ENCODE data around the gene DNAJC15. TPM values are rescaled to one million over a fixed set of nuclear protein-coding genes. Genes with fewer than 3 reads are reported as not detected.

The DNAJC15 gene
- total RNA-seq, 1 experiment from 2014 or later = 33.2 TPM

- no peak for DNase-seq (ENCODE audit: extremely low read depth, low read depth)
These were observed 95.8 kb downstream of the DNAJC15 start for GRCh38 chr13:43119206-43119605.

DNA sequence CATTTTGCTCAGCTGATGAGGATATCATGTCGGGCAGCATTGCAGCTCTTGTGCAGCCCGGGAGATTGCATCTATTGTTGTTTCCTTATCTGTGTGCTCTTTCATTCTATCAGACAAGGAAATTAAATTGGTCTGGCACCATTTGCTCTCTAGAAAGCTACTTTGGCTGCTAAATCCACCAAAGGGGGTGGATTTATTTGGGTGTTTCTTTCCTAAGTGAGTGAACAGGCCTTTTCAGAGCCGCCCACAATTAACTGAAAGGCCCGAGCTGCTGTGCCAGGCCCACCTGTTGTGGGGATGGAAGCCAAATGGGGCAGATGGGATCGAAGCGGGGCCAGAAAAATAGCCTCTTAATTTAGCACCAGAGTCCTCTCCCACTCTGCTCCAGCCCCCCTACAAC, 99.4 kb downstream of the DNAJC15 start:
- no peak for DNase-seq (ENCODE audit: extremely low read depth, low read depth)

DNA sequence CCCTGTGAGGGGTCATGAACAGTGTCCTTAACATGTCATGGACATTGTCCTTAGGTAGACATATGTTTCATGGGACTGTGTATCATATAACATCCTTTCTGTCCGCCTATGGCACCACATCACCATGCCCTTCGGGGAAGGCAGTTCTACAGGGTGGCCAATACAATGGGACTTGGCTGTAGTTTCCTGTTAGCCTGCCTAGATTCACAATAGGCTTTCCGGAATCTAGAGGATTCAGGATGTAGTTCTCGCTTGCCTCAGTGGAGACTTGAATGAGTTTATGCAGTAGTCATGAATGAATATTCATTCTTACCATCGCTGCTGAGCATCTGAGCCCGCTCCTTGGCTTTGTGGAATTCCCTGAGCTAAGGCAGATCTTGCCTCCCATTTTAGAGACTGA, 100.5 kb downstream of the DNAJC15 start:
- DNase-seq (ENCODE audit: extremely low read depth, low read depth) = no peak

- DNase-seq (ENCODE audit: extremely low read depth, low read depth) = no peak
These were observed 101.1 kb downstream of the DNAJC15 start for GRCh38 chr13:43124490-43124889.

DNA sequence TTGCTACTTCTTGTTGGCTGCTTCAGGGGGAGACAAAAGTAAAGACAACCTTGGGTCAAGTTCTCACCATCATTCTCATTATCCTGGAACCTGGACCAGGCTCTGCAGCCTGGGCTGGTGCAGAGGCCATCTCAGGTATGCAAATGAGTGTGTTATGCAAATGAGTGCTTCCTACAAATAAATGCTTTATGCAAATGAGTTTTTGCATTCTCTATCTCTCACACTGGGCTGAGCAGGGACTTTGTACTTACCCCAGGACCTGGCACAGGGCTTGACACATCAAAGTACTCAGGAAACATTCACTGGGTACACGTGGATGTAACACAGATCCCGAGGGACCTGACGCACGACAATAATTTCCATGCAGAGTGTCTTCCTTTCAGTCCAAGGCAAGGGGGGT, 103.0 kb downstream of the DNAJC15 start:
- DNase-seq (ENCODE audit: extremely low read depth, low read depth) = no peak

GRCh38 chr13:43127103-43127798, 103.9 kb downstream of the DNAJC15 start:
- no peak for DNase-seq (ENCODE audit: extremely low read depth, low read depth)

DNA sequence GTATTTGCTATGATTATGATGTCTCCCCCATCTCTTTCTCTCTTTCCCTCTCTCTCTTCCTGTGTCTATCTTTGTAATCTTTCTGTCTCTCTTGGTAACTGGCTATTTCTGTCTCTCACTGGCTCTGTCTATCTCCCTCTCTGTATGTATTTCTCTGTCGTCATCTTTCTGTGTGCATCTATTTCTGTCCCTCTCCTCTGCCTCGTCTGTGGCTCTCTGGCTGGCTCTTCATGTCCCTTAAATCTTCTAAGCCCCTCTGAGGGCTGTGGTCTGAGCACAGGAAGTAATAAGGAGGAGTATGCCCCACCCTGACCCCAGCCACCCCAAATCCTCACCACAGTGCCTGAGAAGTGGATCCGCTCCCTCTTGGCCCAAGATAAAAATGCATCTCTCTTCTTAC, 104.4 kb downstream of the DNAJC15 start:
- no peak for DNase-seq (ENCODE audit: extremely low read depth, low read depth)

DNA sequence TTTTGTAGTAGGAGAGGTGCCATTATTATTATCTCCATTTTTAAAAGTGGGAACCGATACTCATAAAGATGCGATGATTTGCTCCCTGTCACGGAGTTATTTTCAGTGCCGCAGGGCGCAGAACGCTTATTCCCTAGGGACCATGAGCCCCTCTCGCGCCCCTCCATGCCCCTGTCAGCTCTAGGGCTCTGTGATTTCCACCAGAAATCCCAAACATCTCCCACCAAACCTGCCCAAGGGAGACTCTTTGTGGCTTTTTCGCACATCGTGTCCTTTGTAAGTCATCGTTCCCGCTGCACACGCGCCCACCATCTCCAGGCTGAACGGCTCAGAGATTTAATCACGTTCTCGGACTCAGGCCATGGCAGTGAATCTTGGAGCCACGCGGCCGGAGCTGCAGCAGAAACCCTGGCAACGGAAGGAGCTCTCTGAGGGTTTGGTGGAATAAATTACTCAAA, 105.1 kb downstream of the DNAJC15 start:
- no peak for DNase-seq (ENCODE audit: extremely low read depth, low read depth)

DNA sequence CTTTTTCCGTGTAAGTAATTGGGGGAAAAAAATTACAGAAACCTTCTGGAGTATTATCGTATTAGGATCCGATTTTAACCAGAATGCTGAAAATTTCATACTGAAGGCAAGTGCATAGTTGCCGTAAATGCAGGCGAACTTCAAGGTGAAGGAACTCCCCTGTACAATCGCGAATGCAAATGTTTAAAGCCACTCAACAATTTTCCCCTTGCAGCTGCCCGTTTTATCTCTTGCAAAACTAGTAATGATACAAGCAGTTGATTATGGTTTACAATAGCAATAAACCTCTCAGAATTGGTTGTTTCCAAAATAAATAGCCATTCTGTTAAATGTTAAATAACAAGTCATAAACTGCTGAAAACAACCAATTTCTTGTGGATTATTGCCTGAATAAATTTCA, 105.7 kb downstream of the DNAJC15 start:
- DNase-seq (ENCODE audit: extremely low read depth, low read depth) = no peak

DNA sequence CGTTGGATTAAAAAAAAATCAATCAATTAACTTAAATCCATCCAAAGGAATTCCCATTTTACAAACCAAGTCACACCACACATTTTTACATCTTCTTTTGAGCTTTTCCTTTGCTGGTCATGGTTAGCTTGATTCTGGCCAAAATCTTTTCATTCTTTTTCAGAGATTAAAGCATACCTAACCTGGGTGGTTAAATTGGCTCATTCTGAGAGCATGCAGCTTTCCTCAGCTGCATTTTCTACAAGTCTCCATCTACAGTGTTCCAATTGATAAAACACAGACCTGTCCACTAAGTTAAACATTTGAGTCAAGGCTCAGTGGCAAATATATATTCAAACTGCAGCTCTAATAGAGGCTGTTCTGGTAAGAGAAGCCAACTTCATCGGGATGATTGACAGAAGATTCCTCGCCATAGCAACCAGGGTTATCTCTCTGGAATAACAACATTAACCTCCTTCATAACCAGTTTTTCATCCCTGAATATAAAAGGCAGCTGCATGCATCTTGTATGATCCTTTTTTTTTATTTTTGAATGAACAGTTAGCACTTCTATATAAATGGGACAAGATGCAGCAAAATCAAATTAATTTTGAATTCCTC, 106.2 kb downstream of the DNAJC15 start:
- no peak for DNase-seq (ENCODE audit: extremely low read depth, low read depth)

GRCh38 chr13:43132257-43132656, 108.9 kb downstream of the DNAJC15 start:
- DNase-seq (ENCODE audit: extremely low read depth, low read depth) = peak; percentile 45

GRCh38 chr13:43132911-43133310, 109.5 kb downstream of the DNAJC15 start:
- DNase-seq (ENCODE audit: extremely low read depth, low read depth) = no peak

GRCh38 chr13:43133792-43134191, 110.4 kb downstream of the DNAJC15 start:
- no peak for DNase-seq (ENCODE audit: extremely low read depth, low read depth)

DNA sequence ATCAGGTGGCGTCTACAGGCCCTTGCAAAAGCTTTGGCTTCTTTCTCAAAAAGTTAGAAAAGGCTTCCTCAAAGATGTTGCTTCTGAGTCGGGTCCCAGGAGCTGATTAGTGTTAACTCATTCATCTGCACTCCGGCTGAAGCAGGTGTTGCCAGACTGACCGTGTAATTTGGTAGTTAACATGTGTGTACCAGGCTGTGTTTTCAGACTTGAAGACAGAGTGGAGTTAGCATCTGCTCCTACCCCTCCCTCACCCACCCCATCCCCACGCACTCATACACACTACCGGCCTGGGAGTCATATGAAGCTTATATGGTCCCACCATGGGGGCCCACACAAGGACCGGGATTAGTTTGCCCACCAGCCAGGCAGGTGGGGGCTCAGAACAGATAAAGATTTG, 111.5 kb downstream of the DNAJC15 start:
- no peak for DNase-seq (ENCODE audit: extremely low read depth, low read depth)

- DNase-seq (ENCODE audit: extremely low read depth, low read depth) = no peak
These were observed 112.1 kb downstream of the DNAJC15 start for GRCh38 chr13:43135516-43135915.

- DNase-seq (ENCODE audit: extremely low read depth, low read depth) = no peak
These were observed 113.7 kb downstream of the DNAJC15 start for GRCh38 chr13:43136920-43137575.

DNA sequence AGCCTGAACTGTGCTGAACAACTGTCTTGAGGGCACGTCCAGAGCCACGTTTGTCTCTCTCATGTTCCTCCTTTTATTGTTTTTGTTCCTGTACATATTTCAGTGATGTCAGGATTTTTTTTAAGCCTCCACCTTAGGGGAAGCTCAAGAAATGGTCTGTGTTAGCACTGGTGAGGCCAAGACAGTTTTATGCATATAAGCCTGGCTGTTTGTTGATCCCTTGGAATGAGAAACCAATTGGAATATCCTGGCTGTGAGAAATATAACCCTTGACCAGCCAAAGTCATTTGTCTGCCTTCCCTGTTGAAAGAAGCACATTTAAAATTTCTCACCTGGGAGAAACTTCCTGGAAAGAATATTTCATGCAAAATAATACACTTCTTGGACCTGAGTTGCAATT, 115.8 kb downstream of the DNAJC15 start:
- DNase-seq (ENCODE audit: extremely low read depth, low read depth) = no peak

DNA sequence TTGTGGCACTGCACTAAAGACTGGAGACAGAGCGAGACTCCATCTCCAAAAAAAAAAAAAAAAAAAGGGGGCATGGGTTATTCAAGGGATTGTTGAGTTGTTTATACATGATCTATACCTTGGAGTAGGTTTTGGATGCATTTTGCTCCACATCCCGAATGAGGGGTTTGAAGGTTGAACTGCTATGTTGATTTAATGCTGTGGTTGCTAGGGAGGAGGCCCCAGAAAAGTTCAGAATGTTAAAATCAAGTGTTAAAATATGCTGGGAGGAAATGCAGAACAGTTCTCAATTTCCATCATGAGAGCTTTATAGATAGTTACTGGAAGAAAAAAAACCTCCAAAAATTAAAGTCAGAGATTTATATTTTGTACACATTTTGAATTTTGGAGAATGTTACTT, 116.5 kb downstream of the DNAJC15 start:
- no peak for DNase-seq (ENCODE audit: extremely low read depth, low read depth)

DNA sequence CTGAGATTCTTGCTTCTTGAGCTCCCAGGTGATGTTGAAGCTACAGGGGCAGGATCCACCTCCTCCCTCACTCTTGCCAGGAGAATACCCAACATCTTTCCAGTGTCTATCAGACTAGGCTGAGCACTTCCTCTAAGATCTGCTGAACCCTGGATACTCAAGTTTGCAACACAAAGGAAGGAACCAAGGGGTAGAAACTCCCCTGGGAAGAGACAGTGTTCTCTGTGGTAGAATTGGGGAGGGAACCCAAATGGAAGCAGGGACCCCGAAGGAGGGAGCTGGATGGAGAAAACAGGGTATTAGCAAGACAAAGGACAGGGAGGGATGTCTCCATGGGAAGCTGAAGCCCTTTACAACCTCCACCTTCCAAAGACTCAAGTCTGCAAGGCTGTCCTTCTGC, 117.6 kb downstream of the DNAJC15 start:
- no peak for DNase-seq (ENCODE audit: extremely low read depth, low read depth)

DNA sequence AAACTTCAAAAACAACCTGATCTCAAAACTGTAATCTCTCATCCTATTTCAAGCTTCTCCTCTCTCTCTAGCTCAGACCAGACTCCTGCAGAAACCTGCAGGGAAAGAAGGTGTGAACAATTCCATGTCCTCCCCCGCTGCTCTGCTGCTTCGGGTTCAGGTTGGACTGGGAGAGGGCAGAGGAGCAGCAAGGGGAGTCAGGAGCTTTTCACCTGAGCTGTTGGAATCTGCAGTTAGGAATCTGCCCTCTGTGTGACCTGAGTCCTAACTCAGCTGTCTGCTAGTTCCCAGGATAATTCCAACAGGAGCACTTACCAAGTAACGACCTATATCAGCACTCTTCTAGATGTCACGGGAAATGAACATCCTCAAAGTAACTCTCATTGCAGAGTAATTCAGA, 118.3 kb downstream of the DNAJC15 start:
- no peak for DNase-seq (ENCODE audit: extremely low read depth, low read depth)

DNA sequence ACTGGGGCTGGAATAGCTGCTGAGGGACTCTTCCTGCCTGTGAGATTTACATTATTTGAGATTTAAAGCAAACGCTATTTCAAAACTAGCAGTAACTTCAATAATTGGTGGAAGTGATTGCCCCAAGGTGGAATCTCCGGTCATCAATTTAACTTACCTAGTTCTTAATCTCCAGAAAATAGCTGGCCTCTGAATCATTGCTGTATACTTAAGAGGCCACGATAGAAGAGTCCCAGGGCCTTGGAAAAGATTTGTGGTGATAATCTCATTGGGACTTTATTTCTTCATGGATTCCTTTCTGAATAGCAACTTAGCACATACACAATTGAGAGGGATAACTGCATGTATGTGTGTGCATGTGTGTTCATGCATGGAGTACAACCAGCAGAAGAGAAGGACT, 120.2 kb downstream of the DNAJC15 start:
- DNase-seq (ENCODE audit: extremely low read depth, low read depth) = no peak

DNA sequence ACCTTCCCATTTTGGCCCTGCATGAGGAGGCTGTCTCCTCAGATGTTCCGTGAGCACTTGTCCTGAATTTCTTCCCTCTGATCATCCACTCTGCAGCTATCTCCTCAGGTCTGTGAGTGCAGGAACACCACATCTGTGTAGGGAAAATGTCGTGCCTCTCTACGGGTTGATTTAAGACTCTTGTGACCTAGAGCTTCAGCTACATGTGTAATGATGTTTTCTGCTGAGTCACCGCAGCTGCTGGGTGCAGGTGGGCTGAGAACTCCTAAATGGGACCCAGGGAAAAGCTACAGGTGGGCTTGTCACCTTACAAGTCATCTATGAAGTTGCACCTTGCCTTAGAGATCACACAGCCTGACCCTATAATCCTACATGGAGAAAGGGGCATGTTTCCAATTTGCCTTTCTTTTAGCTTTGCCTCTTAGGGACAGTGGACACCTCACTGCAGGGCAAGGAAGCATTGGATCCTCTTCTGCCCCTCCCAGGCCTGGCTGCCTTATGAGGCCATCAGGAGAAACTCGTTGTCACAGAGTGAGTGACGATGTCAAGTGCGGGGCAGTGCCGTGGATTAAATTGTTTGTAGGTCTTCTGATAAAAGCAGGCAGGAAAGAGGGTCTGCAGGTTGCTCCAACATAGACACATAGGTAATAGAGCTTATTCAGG, 122.3 kb downstream of the DNAJC15 start:
- DNase-seq (ENCODE audit: extremely low read depth, low read depth) = no peak

Measured in NCI-H460 (cell line).